Measurements from ENCODE around the gene TSPAN4.

- TF ChIP-seq MXI1 (IDR thresholded peaks at IDR 0.05; ENCODE audit: low read depth, low read length) (no peak), CBFB (IDR thresholded peaks at IDR 0.05; ENCODE audit: low read depth) (no peak), HDGF (IDR thresholded peaks at IDR 0.05) (no peak), BRCA1 (IDR thresholded peaks at IDR 0.05; ENCODE audit: low read depth, low read length) (no peak), CTCF (IDR thresholded peaks at IDR 0.05 in 2 of 3, conservative IDR thresholded peaks at IDR 0.05 in 1 of 3; ENCODE audit: control insufficient read depth in 2 of 3, extremely low read depth in 1 of 3, insufficient read depth in 1 of 3, low read depth in 3 of 3, low read length in 3 of 3) (no peak), BHLHE40 (IDR thresholded peaks at IDR 0.05; ENCODE audit: borderline replicate concordance in 1 of 2, low read depth in 2 of 2, low read length in 1 of 2) (no peak), NFIC (IDR thresholded peaks at IDR 0.05; ENCODE audit: low read depth, low read length) (no peak), EP300 (IDR thresholded peaks at IDR 0.05; ENCODE audit: borderline replicate concordance in 1 of 2, control insufficient read depth in 1 of 2, low read depth in 2 of 2, low read length in 2 of 2) (no peak), SRF (IDR thresholded peaks at IDR 0.05; ENCODE audit: low read depth in 2 of 2, low read length in 2 of 2) (no peak), IKZF2 (IDR thresholded peaks at IDR 0.05) (no peak), EED (IDR thresholded peaks at IDR 0.05; ENCODE audit: low read depth) (no peak)
Observed at GRCh38 chr11:890794-891540, 48.3 kb downstream of the TSPAN4 start.
